ENCODE data around the gene GJA3. TPM values are rescaled to one million over a fixed set of nuclear protein-coding genes. Genes with fewer than 3 reads are reported as not detected.

GJA3 gene
- total RNA-seq, 1 experiment from 2014 or later, result 0.92 TPM

- Histone ChIP-seq H3K56ac (ENCODE audit: insufficient read length, low read depth, low read length) (no peak overlapping the region), H3T11ph (ENCODE audit: low read length) (no peak overlapping the region), H3K4ac (ENCODE audit: low read depth, low read length) (no peak overlapping the region), H3K79me2 (ENCODE audit: insufficient read depth, low read length) (no peaks in the 10 kb centered on the region), H4K8ac (replicated peaks; ENCODE audit: insufficient read length, low read depth, low read length) (no peak overlapping the region), H2BK20ac (ENCODE audit: low read depth, low read length, poor library complexity, severe bottlenecking) (no peak overlapping the region), H4K5ac (ENCODE audit: insufficient read length, low read depth, low read length) (no peak overlapping the region), H3K23ac (ENCODE audit: insufficient read length, low read depth, low read length) (no peak overlapping the region), H2AK5ac (ENCODE audit: insufficient read length, low read length) (no peak overlapping the region), H3K14ac (ENCODE audit: insufficient read depth, low read length) (no peak overlapping the region), H3K27ac (ENCODE audit: insufficient read length, low read depth, low read length) (no peak overlapping the region), H4K91ac (ENCODE audit: insufficient read length, low read depth, low read length) (no peak overlapping the region), H2AFZ (ENCODE audit: low read length) (no peak overlapping the region), H3K79me1 (ENCODE audit: insufficient read depth, low read depth, low read length, poor library complexity, severe bottlenecking) (no peaks in the 10 kb centered on the region), H3K4me1 (ENCODE audit: insufficient read depth, low read length) (peaks cover 3% of the 10 kb centered on the region; the same call in 1 of the 2 replicates), H2BK15ac (ENCODE audit: low read depth, low read length) (no peak overlapping the region), H2BK120ac (ENCODE audit: low read depth, low read length, poor library complexity, severe bottlenecking) (no peak overlapping the region), H3K23me2 (ENCODE audit: insufficient read length, low read depth, low read length, poor library complexity, severe bottlenecking) (peaks cover 14% of the 10 kb centered on the region), H4K20me1 (ENCODE audit: control insufficient read depth, insufficient read depth, insufficient read length) (no peaks in the 10 kb centered on the region), H3K27me3 (ENCODE audit: insufficient read depth, low read length) (peaks cover 2% of the 10 kb centered on the region; the same call in 1 of the 2 replicates), H3K4me2 (ENCODE audit: insufficient read depth, insufficient read length, low read length) (no peak overlapping the region), H3K9ac (ENCODE audit: extremely low read depth, insufficient read length, low read length) (no peak overlapping the region), H3K9me3 (ENCODE audit: control insufficient read depth, low read depth, low read length) (no peaks in the 10 kb centered on the region), H3K18ac (ENCODE audit: insufficient read length, low read depth, low read length) (no peak overlapping the region), H2BK5ac (ENCODE audit: insufficient read length, low read length) (no peak overlapping the region), H2BK12ac (ENCODE audit: insufficient read length, low read depth, low read length) (no peak overlapping the region)
- no peak for TF ChIP-seq CTCF (conservative IDR thresholded peaks at IDR 0.05)
- H3K27ac Mint-ChIP-seq, result no peak overlapping the region; a peak in 1 of 7 replicates
- peak; percentile 1 for DNase-seq
- peaks cover 19 to 23% of the 10 kb centered on the region in 2 experiments for H3K4me1 Mint-ChIP-seq
- no peaks in the 10 kb centered on the region for H3K9me3 Mint-ChIP-seq
- no peaks in the 10 kb centered on the region for H3K36me3 Mint-ChIP-seq (ENCODE audit: insufficient read depth in 1 of 3, low read depth in 3 of 3)
- WGBS (ENCODE audit: extremely low coverage, insufficient read length, low lambda C conversion rate), result no CpG with 5 or more reads among the region's 1 CpG
- no peak overlapping the region for H3K4me3 Mint-ChIP-seq
- H3K27me3 Mint-ChIP-seq (ENCODE audit: low read depth), result peaks cover 30% of the 10 kb centered on the region
These were observed 36.5 kb downstream of the GJA3 start for GRCh38 chr13:20124303-20124702.
